SJSA1 (cell line): ENCODE data around the gene ACO2. TPM values are rescaled to one million over a fixed set of nuclear protein-coding genes. Genes with fewer than 3 reads are reported as not detected.

ENCODE experiments used
- DNase-seq, 2 experiments: peaks; one replicate each; pipeline ENCODE4 v3.0.0-alpha.2; 2015 to 2020; ENCODE audit warnings: low spot score in 2 of 2, low read depth in 1 of 2
- H3K27ac ChIP-seq: fragments of 250-450 bp; sonication (Bioruptor Pico); 2 replicates; pipeline ENCODE4 v1.5.1; 2020; ENCODE audit warnings: mild to moderate bottlenecking, moderate library complexity
- H3K27me3 ChIP-seq: fragments of 250-450 bp; sonication (Bioruptor Pico); replicated peaks from 2 replicates; pipeline ENCODE4 v1.5.1; 2020; ENCODE audit warnings: mild to moderate bottlenecking, moderate library complexity
- H3K36me3 ChIP-seq: fragments of 250-450 bp; sonication (Bioruptor Pico); 2 replicates; pipeline ENCODE4 v1.5.1; 2020; ENCODE audit warnings: mild to moderate bottlenecking
- H3K4me1 ChIP-seq: fragments of 250-450 bp; sonication (Bioruptor Pico); replicated peaks from 2 replicates; pipeline ENCODE4 v1.6.1; 2021; ENCODE audit warnings: mild to moderate bottlenecking
- H3K4me3 ChIP-seq: fragments of 250-450 bp; sonication (Bioruptor Pico); 2 replicates; pipeline ENCODE4 v1.5.1; 2020; ENCODE audit warnings: mild to moderate bottlenecking
- H3K9me3 ChIP-seq: fragments of 250-450 bp; sonication (Bioruptor Pico); replicated peaks from 2 replicates; pipeline ENCODE4 v1.5.1; 2020; ENCODE audit warnings: mild to moderate bottlenecking
- total RNA-seq: library from RNA; depleted of rRNA; stranded (reverse); fragments of >200 nt; shearing (Covaris generic); gene quantifications from 2 replicates; pipeline ENCODE4 v1.2.3, GENCODE V29; 2014

The ACO2 gene
- total RNA-seq, 1 experiment from 2014 or later = 71.1 TPM

DNA sequence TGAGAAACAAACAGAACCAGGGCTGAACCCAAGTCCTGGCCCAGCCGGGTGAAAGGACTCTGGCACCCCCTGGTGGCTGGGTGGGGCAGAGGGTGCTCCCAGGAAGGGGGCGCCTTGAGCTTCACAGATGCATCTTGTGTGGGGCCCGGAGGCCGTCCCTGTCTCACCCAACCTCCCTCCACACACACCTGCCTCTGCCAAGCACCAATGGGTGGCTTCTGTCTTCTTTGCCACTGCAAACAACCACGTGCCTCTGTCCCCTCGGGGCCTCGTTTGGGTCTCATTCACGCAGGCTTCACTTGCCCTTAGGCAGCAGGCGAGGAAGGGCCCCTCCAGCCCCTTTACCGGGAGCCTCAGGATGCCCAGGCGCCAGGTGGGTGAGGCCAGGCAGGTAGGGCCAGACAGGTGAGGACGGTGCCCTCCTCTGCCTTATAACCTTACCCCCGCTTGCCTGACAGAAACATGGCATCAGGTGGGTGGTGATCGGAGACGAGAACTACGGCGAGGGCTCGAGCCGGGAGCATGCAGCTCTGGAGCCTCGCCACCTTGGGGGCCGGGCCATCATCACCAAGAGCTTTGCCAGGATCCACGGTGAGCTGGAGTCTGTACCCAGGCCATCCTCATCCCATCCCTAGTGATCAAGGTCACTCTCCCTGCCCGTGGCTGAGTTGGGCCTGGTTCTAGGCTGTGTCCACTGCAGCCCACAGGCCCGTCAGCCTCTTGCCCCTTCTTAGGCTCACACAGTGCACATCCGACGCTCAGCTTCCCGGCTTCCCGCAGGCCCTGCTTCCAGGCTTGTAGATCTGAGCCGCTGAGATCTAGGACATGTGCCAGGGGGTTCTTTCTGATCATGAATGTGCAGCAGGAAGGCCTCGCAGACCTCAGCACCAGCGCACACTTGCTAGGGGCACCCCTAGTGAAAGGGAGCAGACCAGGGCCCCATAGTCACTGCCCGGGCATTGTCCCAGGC is 58.2 kb downstream of the ACO2 start:
- peaks cover 97% of the 10 kb centered on the region for H3K36me3 ChIP-seq
- H3K4me3 ChIP-seq = no peak overlapping the region
- no peak for DNase-seq
- H3K27me3 ChIP-seq = no peaks in the 10 kb centered on the region
- H3K4me1 ChIP-seq = peaks cover 4% of the 10 kb centered on the region; the same call in 1 of the 2 replicates
- H3K27ac ChIP-seq = no peak overlapping the region
- H3K9me3 ChIP-seq = no peaks in the 10 kb centered on the region

DNA sequence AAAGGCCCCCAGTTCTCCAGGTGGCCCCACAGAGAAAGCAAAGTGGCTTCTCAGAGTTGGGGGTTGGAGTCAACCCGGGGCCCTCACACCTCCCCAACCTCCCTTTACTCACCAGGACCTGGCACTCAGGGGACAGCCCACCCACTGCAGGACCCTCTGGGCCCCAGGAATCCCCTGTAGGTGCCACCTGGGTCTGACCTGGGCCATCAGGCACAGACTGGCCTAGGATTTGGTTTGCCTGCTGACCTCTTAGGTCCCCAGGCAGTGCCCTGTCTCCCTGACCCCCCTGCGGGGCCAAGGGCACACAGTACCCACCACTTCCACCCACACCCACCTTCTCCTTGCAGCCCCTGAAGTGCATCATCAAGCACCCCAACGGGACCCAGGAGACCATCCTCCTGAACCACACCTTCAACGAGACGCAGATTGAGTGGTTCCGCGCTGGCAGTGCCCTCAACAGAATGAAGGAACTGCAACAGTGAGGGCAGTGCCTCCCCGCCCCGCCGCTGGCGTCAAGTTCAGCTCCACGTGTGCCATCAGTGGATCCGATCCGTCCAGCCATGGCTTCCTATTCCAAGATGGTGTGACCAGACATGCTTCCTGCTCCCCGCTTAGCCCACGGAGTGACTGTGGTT is 59.3 kb downstream of the ACO2 start:
- H3K4me3 ChIP-seq = no peak overlapping the region
- H3K36me3 ChIP-seq = peaks cover 100% of the 10 kb centered on the region
- DNase-seq = no peak
- H3K9me3 ChIP-seq = no peaks in the 10 kb centered on the region
- no peak overlapping the region for H3K27ac ChIP-seq
- no peaks in the 10 kb centered on the region for H3K27me3 ChIP-seq
- H3K4me1 ChIP-seq = peaks cover 4% of the 10 kb centered on the region; the same call in 1 of the 2 replicates

DNA sequence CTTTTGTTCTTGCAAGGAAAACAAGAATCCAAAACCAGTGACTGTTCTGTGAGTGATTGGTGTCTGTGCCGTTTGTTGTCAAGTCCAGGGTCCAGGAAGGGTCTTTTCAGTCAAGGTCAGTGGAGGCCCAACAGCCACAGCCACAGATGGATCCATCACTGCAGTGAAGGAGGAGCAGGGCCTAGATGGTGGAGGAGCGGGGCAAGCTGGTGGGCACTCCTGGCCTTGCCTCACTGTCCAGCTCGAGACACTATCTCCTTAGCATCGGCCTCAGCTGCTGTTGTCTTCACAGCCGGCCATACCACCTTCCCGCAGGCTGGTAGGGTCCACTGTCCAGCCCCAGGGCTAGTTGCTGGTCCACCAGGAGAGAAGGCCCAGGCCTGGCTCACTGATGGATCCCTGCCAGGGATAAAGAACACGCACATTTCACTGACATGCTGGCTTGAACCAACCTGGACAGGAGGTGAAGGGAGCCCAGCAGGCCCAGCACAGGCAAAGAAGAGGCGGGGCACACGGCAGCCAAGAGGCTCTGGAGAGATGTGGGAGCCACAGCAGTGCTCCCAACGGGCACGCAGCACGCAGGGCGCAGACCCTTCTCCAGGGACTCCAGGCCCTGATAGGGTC is 60.1 kb downstream of the ACO2 start:
- peaks cover 4% of the 10 kb centered on the region; the same call in 1 of the 2 replicates for H3K4me1 ChIP-seq
- H3K27me3 ChIP-seq = no peaks in the 10 kb centered on the region
- no peak for DNase-seq
- H3K4me3 ChIP-seq = no peak overlapping the region
- no peaks in the 10 kb centered on the region for H3K9me3 ChIP-seq
- peaks cover 100% of the 10 kb centered on the region for H3K36me3 ChIP-seq
- H3K27ac ChIP-seq = no peak overlapping the region

DNA sequence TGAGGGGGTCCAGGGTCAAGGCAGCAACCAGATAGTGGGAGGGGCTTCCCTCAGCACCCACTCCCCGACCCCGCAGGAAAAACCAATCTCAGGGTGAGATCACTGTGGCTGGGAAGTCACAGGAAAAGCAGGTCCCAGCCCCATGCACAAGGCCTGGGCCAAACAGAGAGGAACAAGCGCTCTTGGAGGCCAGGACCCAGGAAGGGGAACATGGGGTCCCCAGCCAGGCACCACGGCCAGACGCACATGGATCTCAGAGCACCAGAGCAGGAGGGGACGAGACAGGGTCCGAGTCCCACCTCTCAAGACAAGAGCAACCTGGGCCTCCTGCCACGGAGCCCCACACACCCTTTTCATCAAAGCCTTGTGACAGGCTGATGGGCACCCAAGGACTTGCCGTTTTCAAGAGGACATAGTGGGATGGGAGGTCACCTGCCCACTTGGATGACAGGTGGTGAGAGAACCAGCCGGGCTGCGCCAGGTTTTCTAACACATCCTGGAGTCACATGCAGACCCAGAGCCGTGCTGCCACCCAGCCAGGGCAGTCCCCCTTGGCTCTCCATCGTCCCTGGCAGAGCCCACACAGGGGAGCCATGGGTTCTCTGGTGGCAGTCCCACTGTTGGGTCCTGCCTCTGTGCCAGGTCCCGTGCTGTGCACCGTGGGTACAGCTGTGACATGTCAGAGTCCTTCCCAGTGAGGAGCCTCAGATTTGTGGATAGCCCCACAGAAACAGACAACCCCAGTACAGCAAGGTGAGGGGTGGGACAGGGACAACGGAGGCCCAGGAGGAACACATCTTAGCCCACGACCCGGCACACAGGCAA is 62.2 kb downstream of the ACO2 start:
- H3K4me1 ChIP-seq = 0 out of 2 replicates have a peak, but pooled peaks cover 4% of the 10 kb centered on the region
- H3K9me3 ChIP-seq = no peaks in the 10 kb centered on the region
- H3K36me3 ChIP-seq = peaks cover 89% of the 10 kb centered on the region
- H3K27ac ChIP-seq = no peak overlapping the region
- H3K27me3 ChIP-seq = no peaks in the 10 kb centered on the region
- no peak overlapping the region for H3K4me3 ChIP-seq
- no peak for DNase-seq

DNA sequence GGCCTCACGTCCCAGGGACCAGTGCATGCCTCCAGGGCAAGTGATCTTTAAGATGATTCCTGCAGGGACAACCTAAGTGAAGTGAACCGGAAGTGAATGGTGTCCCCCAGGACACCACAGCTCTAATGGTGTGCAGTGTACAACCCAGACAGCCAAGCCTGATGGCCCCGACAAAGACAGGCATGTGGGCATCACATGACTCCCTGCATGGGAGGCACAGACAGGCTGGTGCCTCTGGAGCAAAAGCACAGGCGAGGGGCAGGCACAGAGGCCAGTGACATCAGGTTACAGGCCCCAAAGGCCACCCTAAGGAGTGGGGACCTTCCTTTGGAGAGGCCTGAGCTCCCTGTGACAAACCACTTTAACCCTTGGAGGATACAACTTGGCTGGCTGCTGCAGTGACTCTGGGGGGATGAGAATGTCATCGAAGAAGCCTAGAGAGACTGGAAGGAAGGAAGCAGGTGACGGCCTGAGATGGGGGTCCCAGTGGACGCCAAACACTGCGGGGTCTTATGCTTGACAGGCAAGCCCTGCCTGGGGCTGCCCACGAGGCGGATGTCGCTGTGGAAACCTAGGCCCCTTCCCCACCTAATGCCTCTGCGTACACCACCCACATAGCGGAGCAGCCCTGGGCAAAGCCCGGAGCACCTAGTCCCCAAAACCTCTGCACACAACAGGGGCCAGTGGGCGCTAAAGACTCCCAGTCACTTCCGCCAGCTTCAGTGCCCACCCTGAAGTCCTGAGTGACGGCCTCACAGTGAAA is 63.0 kb downstream of the ACO2 start:
- H3K27me3 ChIP-seq = no peaks in the 10 kb centered on the region
- no peaks in the 10 kb centered on the region for H3K9me3 ChIP-seq
- H3K4me3 ChIP-seq = no peak overlapping the region
- H3K4me1 ChIP-seq = 0 out of 2 replicates have a peak, but pooled peaks cover 4% of the 10 kb centered on the region
- DNase-seq = no peak
- peaks cover 81% of the 10 kb centered on the region for H3K36me3 ChIP-seq
- no peak overlapping the region for H3K27ac ChIP-seq

DNA sequence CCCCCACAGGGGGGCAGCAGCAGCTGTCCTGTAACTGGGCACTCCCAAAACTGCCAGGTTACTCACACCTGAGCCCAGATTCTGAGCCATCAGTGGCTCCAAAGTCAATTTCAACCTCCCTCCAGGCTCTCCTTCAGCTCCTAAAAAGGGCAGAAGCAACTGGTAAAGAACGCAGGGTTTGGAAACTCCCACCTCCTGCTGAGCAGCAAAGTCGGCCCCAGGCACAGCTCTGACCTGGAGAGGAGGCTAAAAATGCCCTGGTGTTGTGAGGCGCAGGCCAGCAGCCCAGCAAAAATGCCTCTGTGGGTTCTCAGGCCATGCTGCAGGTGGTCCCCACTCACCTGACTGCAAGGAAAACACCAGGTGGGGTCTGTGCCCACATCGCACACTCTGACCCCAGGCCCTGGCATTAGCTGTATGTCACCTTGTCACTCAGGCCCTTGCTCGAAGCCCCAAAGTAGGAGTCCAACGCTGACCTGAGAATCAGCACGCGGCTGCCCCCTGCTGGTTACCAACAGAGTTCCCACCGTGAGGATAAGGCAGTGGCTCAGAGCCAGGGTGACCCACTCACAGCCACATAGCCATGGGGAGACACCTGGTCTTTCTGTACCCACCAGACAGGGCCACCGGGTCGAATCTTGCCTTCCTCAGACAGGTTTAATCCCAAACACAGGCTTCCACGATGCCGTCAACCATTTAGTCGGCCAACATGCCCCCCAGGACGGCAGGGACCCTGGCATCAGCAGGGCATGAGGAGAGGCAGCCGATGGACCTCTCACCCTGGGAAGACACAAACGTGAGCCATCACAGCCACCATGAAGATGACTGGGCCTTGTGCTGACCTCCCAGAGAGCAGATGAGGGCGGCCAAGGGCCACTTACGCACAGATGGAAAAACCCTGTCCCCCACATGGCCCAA is 64.2 kb downstream of the ACO2 start:
- H3K9me3 ChIP-seq = no peaks in the 10 kb centered on the region
- no peak overlapping the region for H3K4me3 ChIP-seq
- no peak overlapping the region for H3K27ac ChIP-seq
- peak in 1 of 2 experiments; percentile 72 for DNase-seq
- H3K27me3 ChIP-seq = no peaks in the 10 kb centered on the region
- H3K4me1 ChIP-seq = 0 out of 2 replicates have a peak, but pooled peaks cover 4% of the 10 kb centered on the region
- H3K36me3 ChIP-seq = peaks cover 73% of the 10 kb centered on the region

DNA sequence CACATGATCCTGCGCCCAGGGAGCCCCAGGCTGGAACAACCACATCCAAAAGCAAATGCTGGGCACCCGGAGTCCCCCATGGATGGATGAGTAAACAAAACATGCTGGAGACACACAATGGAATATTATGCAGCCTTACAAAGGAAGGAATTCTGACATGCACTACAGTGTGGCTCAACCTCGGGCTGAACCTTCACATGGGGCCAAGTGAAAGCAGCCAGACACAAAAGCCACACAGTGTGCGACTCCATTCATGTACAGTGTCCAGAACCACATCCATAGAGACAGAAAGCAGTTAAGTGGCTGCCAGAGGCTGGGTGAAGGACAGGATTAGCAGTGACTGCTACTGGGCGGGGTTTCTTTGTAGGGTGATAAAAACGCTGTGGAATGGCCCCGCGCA is 65.3 kb downstream of the ACO2 start:
- Histone ChIP-seq H3K9me3 (no peaks in the 10 kb centered on the region), H3K4me3 (no peak overlapping the region), H3K27me3 (no peaks in the 10 kb centered on the region), H3K27ac (no peak overlapping the region), H3K4me1 (0 out of 2 replicates have a peak, but pooled peaks cover 4% of the 10 kb centered on the region), H3K36me3 (peaks cover 69% of the 10 kb centered on the region)
- no peak for DNase-seq

DNA sequence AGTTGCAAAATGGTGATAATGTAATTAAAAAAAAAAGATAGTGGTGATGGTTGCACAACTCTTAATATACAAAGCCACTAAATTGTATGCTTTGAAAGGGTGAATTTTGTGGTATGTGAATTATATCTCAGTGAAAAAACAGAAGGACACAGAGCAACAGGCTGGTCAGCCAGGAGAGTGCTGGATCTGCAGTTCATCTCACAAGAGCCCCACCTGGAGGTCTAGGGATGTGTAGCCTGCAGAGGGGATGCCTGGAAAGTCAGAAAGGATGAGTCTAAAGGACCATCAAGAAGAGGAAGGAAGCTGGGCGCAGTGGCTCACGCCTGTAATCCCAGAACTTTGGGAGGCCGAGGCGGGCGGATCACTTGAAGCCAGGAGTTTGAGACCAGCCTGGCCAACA is 66.3 kb downstream of the ACO2 start:
- Histone ChIP-seq H3K27me3 (no peaks in the 10 kb centered on the region), H3K36me3 (peaks cover 69% of the 10 kb centered on the region), H3K27ac (no peak overlapping the region), H3K4me3 (no peak overlapping the region), H3K4me1 (0 out of 2 replicates have a peak, but pooled peaks cover 4% of the 10 kb centered on the region), H3K9me3 (no peaks in the 10 kb centered on the region)
- no peak for DNase-seq

DNA sequence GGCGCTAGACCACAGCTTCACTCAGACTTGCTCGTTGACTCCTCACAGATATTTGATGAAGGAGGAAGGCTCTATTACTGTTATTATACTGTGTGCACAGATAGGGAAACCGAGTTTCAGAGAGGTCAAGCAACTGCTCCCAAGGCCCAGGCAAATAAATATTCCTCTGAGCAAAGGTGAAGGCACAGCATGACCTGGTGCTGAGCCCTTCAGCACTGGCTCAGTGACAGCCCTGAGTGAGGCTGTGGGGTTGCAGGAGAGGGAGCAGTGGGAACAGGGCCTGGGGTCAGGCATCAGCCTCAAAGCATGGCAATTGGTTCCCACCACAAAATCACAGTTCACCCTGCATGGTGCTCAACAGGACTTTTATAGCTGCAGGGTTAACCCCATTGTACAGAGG is 68.3 kb downstream of the ACO2 start:
- Histone ChIP-seq H3K27ac (no peak overlapping the region), H3K4me3 (no peak overlapping the region), H3K9me3 (no peaks in the 10 kb centered on the region), H3K27me3 (no peaks in the 10 kb centered on the region), H3K36me3 (peaks cover 52% of the 10 kb centered on the region), H3K4me1 (no peaks in the 10 kb centered on the region)
- no peak for DNase-seq

DNA sequence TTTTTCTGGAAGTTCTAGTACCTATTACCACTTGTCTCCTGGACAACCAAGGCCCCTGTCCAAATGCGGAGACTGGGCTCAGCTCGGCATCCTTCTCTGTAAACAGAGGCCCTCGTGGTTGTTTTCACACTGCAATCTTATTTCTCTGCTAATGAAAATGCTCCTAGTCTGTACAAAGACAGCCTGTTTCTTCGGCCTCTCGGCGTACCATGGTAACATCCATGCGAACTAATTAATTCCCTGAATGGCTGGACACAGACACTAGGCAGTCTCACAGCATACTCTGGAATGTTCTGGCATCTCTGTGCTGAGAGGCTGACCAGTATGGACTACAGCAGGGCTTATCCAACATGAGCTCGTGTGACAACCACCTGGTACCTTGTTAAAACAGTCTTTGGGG is 69.7 kb downstream of the ACO2 start:
- Histone ChIP-seq H3K27me3 (no peaks in the 10 kb centered on the region), H3K9me3 (no peaks in the 10 kb centered on the region), H3K4me1 (peaks cover 12% of the 10 kb centered on the region), H3K36me3 (peaks cover 39% of the 10 kb centered on the region), H3K4me3 (no peak overlapping the region), H3K27ac (no peak overlapping the region)
- DNase-seq = no peak

DNA sequence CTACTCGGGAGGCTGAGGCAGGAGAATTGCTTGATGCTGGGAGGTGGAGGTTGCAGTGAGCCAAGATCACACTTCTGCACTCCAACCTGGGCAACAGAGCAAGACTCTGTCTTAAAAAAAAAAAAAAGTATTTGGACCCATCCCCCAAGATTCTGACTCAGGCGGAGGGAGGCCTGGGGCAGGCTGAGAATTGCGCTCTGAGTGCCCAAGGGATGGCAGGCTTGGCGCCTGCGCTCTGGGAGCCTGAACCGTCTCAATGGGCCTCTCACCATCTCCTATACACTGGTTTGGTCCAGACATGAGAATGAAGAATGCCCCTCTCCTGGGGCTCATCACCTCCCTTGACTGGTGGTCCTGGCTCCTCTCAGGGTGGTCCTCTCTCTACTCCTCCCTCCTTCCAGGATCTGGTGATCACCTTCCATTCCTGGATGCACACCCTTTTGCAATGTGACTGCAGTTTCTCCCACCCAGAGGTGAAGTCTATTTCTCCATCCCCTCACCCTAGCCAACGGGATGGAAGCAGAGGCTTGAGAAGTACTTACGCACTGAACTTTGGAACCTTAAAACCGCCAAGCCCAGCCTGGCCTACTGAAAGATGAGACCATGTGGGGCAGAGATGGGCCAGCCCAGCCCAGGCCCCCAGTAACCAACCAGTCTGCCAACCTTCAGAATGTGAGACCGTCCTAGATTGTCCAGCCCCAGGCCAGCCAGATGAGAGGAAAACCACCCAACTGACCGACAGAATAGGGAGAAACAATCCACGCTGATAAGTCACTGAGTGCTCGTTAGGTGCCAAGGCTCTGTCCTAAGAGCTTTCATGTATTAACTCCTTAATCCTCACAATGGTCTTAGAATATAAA is 70.5 kb downstream of the ACO2 start:
- Histone ChIP-seq H3K4me1 (peaks cover 16% of the 10 kb centered on the region), H3K4me3 (no peak overlapping the region), H3K27me3 (no peaks in the 10 kb centered on the region), H3K36me3 (peaks cover 34% of the 10 kb centered on the region), H3K27ac (no peak overlapping the region), H3K9me3 (no peaks in the 10 kb centered on the region)
- DNase-seq = no peak
